ENCODE measurements around the gene CEACAM7. TPM values are rescaled to one million over a fixed set of nuclear protein-coding genes. Genes with fewer than 3 reads are reported as not detected.
"Not testable (repeated sequence)": the region's sequence is repeated elsewhere in the genome, so short reads cannot be mapped to it uniquely, and the experiment has no call there.

Gene CEACAM7
- total RNA-seq, 1 experiment from 2014 or later = 0.15 TPM

- Mint-ChIP-seq H3K36me3 (no peaks in the 10 kb centered on the region), H3K4me3 (no peak overlapping the region), H3K4me1 (0 out of 2 replicates have a peak, but pooled peaks cover 2% of the 10 kb centered on the region), H3K9me3 (no peaks in the 10 kb centered on the region), H3K27me3 (ENCODE audit: low read depth) (peaks cover 31% of the 10 kb centered on the region), H3K27ac (no peak overlapping the region)
- no peak for TF ChIP-seq GTF2I (CRISPR knock-in tag; conservative IDR thresholded peaks at IDR 0.05)
- no peak for TF ChIP-seq GABPB1 (CRISPR knock-in tag; IDR thresholded peaks at IDR 0.05)
- TF ChIP-seq EMX1 (CRISPR knock-in tag; IDR thresholded peaks at IDR 0.05) = no peak
- TF ChIP-seq FOXP4 (CRISPR knock-in tag; IDR thresholded peaks at IDR 0.05) = no peak
- CTCF ChIA-PET = interaction anchor here (1.1 to 2.0 kb wide), 5 partner anchors 9 to 139 kb away, joined by 3 to 7 read pairs (median 4); no protein-coding TSS in a partner anchor
- no peak for ATAC-seq
- POLR2A ChIA-PET = no interaction called here
- no peak for DNase-seq (ENCODE audit: low spot score)
These were observed 22.0 kb upstream of the CEACAM7 start for GRCh38 chr19:41709951-41710645.

GRCh38 chr19:41709516-41709915 is 21.4 kb upstream of the CEACAM7 start:
- peaks cover 33% of the 10 kb centered on the region for H3K27me3 Mint-ChIP-seq (ENCODE audit: low read depth)
- H3K4me1 Mint-ChIP-seq; H3K9me3 Mint-ChIP-seq; H3K4me3 Mint-ChIP-seq; H3K27ac Mint-ChIP-seq; H3K36me3 Mint-ChIP-seq; POLR2A ChIA-PET; DNase-seq (ENCODE audit: low spot score); ATAC-seq: not testable (repeated sequence)
- CTCF ChIA-PET = interaction anchor here (2.0 kb wide), 1 partner anchor 8 kb away, joined by 7 read pairs; no protein-coding TSS in a partner anchor

- no peaks in the 10 kb centered on the region for H3K9me3 Mint-ChIP-seq
- TF ChIP-seq MAX (CRISPR knock-in tag; IDR thresholded peaks at IDR 0.05) = no peak
- no peak for TF ChIP-seq TEAD1 (CRISPR knock-in tag; IDR thresholded peaks at IDR 0.05)
- no peak for TF ChIP-seq E2F5 (CRISPR knock-in tag; IDR thresholded peaks at IDR 0.05)
- no peak for TF ChIP-seq ZNF416 (CRISPR knock-in tag; IDR thresholded peaks at IDR 0.05)
- no peak for TF ChIP-seq IRF2 (CRISPR knock-in tag; IDR thresholded peaks at IDR 0.05; ENCODE audit: borderline replicate concordance, low read depth)
- no peak for TF ChIP-seq TP53 (CRISPR knock-in tag; IDR thresholded peaks at IDR 0.05)
- no peak for TF ChIP-seq USF2 (CRISPR knock-in tag; IDR thresholded peaks at IDR 0.05)
- no peak for TF ChIP-seq E2F4 (CRISPR knock-in tag; IDR thresholded peaks at IDR 0.05; ENCODE audit: borderline replicate concordance, low read depth)
These were observed 20.4 kb upstream of the CEACAM7 start, which contains the start of gene CEACAM5 for GRCh38 chr19:41708481-41708880. Gene CEACAM5, plus strand, starts transcription at chr19:41708626. Its CDS starts 106 bp downstream, at chr19:41708732.

GRCh38 chr19:41707871-41708371 is 19.9 kb upstream of the CEACAM7 start:
- ATAC-seq = no peak
- CTCF ChIA-PET = interaction anchor here (1.0 to 3.0 kb wide), 18 partner anchors 10 to 158 kb away, joined by 3 to 133 read pairs (median 8); partner anchors contain the start of genes CEACAM6 and CEACAM7
- DNase-seq (ENCODE audit: low spot score) = peak; percentile 4
- H3K36me3 Mint-ChIP-seq = no peaks in the 10 kb centered on the region
- no peaks in the 10 kb centered on the region for H3K9me3 Mint-ChIP-seq
- H3K27me3 Mint-ChIP-seq (ENCODE audit: low read depth) = peaks cover 25% of the 10 kb centered on the region
- H3K27ac Mint-ChIP-seq = no peak overlapping the region
- no peak overlapping the region for H3K4me3 Mint-ChIP-seq
- POLR2A ChIA-PET = no interaction called here
- H3K4me1 Mint-ChIP-seq = 0 out of 2 replicates have a peak, but pooled peaks cover 2% of the 10 kb centered on the region
- TF ChIP-seq ZBTB43 (CRISPR knock-in tag; IDR thresholded peaks at IDR 0.05) (no peak), IRF1 (CRISPR knock-in tag; IDR thresholded peaks at IDR 0.05) (no peak), MYBL2 (CRISPR knock-in tag; IDR thresholded peaks at IDR 0.05) (no peak), NFYB (CRISPR knock-in tag; conservative IDR thresholded peaks at IDR 0.05; ENCODE audit: low read depth) (no peak), FOXK1 (CRISPR knock-in tag; IDR thresholded peaks at IDR 0.05) (no peak), TCF7 (CRISPR knock-in tag; IDR thresholded peaks at IDR 0.05; ENCODE audit: low read depth) (no peak)

More at GRCh38 chr19:41708481-41708880, 20.4 kb upstream of the CEACAM7 start, which contains the start of gene CEACAM5:
- no peak within 1 kb of the TSS for H3K4me3 Mint-ChIP-seq
- no peak for ATAC-seq
- CTCF ChIA-PET = interaction anchor here (1.1 kb wide), 1 partner anchor 45 kb away, joined by 7 read pairs; no protein-coding TSS in a partner anchor
- peaks cover 28% of the 10 kb centered on the region for H3K27me3 Mint-ChIP-seq (ENCODE audit: low read depth)
- no peak within 1 kb of the TSS for H3K27ac Mint-ChIP-seq
- POLR2A ChIA-PET = no interaction called here
- 0 out of 2 replicates have a peak, but pooled peaks cover 2% of the 10 kb centered on the region for H3K4me1 Mint-ChIP-seq
- no peaks in the 10 kb centered on the region for H3K36me3 Mint-ChIP-seq
- DNase-seq (ENCODE audit: low spot score) = peak; percentile 4
